Esophagus mucosa (tissue), 1 donor: Measurements from ENCODE around the gene ZNF26. TPM values are rescaled to one million over a fixed set of nuclear protein-coding genes. Genes with fewer than 3 reads are reported as not detected.
A peak's percentile ranks its signal among the peaks of the same experiment; 100 is the strongest.
"Not testable (repeated sequence)": the region's sequence is repeated elsewhere in the genome, so short reads cannot be mapped to it uniquely, and the experiment has no call there.

ENCODE experiments used
- ATAC-seq: fragments of 200-7000 bp; cut with Tn5 transposase; one replicate; pipeline ENCODE4 v1.9.1; 2020
- total RNA-seq: library from RNA; stranded (reverse); gene quantifications from one replicate; pipeline ENCODE4 v1.2.4, GENCODE V29; 2023
- donor health status: DM: yes; HTN: yes; CAD: no.

The ZNF26 gene
- total RNA-seq, 1 donor from 2014 or later = 4.7 TPM

- ATAC-seq = peak; percentile 84
These were observed 30.0 kb upstream of the ZNF26 start, which contains the start of gene ZNF605 for GRCh38 chr12:132956011-132956788. Gene ZNF605, minus strand, starts transcription at chr12:132956306. Its CDS starts 10,671 bp downstream, at chr12:132945635.

GRCh38 chr12:132961790-132962189 is 24.4 kb upstream of the ZNF26 start:
- not testable (repeated sequence) for ATAC-seq

DNA sequence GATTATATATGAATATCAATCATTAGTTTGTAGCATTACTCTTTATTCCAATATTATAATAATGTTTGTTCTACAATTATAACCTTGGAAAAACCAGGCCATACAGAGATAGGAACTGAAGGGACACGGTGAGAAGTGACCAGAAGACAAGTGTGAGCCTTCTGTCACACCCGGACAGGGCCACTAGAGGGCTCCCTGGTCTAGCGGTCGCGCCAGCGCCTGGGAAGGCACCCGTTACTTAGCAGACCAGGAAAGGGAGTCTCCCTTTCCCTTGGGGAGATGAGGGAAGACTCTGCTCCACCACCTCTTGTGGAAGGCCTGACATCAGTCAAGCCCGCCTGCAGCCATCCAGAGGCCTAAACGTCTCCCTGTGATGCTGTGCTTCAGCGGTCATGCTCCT is 22.2 kb upstream of the ZNF26 start:
- not testable (repeated sequence) for ATAC-seq

DNA sequence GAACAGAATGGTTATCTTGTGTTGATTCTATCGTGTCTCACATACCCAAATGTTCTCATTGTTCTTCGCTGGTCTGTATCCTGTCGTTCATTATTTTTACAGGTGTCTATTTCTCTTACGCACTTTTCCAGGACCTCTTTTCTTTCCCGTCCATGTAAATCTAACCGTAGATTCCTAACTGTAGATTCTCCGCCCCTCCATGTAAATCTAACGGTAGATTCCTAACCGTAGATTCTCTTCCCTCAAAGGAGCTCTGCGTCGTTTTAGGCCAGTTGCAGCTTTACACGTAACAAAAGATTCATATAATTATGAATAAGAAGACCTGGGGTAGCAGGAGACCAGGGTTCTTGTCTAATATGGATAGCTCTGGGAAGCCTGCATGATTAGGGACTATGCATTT is 20.4 kb upstream of the ZNF26 start:
- no peak for ATAC-seq

DNA sequence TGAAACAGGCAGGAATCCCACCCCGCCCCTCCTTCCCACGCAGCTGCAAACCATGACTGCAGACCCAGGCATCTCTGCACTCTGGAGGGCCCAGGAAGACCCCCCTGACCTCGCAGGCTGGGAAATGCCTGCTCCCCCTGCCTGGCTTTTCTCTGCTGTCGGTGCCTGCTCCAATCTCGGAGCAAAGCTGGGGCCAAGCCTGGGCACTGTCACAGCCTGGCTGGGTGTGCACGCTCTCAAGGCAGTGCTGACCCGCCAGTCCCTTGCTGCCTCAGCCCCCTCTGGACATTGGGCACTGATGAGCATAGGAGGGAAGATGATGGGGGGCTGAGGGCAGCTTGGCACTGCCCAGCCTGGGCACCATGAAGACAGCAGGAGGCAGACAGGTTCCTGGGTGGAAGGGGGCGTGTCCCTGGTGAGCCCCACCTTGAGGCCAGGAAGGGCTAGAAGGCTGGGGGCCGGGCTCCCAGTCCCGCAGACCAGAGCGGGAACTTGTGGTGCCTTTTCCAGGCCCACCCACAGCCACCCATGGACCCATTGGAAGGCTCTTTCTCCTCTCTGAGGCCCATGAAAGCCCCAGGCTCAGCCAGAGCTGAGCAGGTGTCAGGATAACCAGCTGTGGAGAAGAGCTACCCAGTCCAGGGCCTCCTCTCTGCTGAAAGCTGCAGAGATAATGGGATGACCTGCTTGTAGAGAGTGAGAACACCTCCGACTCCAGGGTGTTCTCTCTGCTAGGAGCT is 19.3 kb upstream of the ZNF26 start:
- no peak for ATAC-seq

DNA sequence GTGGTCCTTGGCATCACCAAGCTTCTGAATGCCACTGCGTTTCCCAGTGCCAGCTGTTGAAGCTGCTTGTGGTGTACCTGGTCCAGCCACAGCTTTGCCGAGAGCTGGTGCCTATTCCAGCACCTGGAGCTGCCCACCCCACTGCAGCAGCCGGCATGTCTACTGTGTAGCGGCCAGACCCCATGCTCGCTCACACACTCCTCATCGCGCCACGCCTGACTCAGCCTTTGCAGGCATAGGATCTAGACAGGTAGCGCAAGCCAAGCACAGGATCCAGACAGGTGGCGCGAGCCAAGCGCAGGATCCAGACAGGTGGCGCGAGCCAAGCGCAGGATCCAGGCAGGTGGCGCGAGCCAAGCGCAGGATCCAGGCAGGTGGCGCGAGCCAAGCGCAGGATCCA is 18.4 kb upstream of the ZNF26 start:
- ATAC-seq = no peak

- no peak for ATAC-seq
These were observed 13.8 kb upstream of the ZNF26 start for GRCh38 chr12:132972374-132972773.

GRCh38 chr12:132976870-132977269 is 9.3 kb upstream of the ZNF26 start:
- ATAC-seq = not testable (repeated sequence)

- peak; percentile 37 for ATAC-seq
These were observed 688 bp downstream of the ZNF26 start for GRCh38 chr12:132986885-132987225.

GRCh38 chr12:132998741-132999140 is 12.6 kb downstream of the ZNF26 start:
- no peak for ATAC-seq

GRCh38 chr12:133010657-133011297 is 24.6 kb downstream of the ZNF26 start:
- no peak for ATAC-seq

GRCh38 chr12:133023566-133023965 is 37.4 kb downstream of the ZNF26 start:
- no peak for ATAC-seq

DNA sequence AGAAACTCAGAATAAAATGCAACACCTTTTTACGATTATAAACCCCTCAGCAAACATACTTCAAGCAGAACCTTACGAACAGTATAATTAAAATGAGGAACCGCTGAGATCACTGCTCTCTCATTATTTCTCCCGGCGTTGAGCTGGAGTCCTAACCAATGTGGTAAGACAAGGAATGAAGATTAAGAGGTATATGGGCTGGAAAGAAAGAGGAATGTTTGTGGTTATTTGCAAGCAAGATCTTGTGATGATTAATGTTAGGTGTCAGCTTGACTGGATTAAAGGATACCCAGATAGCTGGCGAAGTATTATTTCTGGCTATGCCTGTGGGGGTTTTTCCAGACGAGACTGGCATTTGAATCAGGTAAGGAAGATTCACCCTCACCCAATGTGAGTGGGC is 40.8 kb downstream of the ZNF26 start:
- ATAC-seq = no peak

- peak; percentile 100 for ATAC-seq
These were observed 51.2 kb downstream of the ZNF26 start, which contains the start of gene ZNF84 for GRCh38 chr12:133037207-133038005. Gene ZNF84, plus strand, starts transcription at chr12:133037509. Its CDS starts 3,959 bp downstream, at chr12:133041468.

DNA sequence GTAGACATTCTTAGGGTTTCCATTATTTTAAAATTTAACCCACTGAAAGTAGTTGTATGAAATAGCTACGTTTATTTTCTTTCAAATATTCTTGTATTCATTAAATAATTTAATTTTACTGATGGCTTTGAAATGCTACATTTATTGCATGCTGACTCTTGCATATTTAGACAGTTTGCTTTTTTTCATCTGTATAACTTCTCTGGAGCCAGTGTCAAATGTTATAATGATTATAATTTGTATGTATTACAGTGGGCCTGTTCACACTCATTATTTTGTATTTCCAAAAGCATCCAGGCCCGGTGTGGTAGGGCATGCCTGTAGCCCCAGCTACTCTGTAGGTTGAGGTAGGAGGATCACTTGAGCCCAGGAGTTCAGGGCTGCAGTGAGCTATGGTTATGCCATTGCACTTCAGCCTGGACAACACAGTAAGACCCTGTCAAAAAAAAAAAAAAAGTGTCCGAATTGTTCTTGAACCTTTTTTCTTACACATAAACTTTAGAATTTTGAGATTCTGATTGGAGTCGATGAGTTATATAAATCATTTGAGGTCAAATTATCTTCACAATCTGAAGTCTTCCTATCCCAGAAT is 52.0 kb downstream of the ZNF26 start:
- no peak for ATAC-seq

- no peak for ATAC-seq
These were observed 60.5 kb downstream of the ZNF26 start for GRCh38 chr12:133046698-133047097.

DNA sequence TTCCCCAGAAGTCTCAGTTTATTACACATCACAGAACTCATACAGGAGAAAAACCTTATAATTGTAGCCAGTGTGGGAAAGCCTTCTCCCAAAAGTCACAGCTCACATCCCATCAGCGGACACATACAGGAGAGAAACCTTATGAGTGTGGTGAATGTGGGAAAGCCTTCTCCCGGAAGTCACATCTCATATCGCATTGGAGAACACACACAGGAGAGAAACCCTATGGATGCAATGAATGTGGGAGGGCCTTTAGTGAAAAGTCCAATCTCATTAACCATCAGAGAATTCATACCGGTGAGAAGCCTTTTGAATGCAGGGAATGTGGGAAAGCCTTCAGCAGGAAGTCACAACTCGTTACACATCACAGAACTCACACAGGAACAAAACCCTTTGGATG is 71.3 kb downstream of the ZNF26 start:
- ATAC-seq = no peak

DNA sequence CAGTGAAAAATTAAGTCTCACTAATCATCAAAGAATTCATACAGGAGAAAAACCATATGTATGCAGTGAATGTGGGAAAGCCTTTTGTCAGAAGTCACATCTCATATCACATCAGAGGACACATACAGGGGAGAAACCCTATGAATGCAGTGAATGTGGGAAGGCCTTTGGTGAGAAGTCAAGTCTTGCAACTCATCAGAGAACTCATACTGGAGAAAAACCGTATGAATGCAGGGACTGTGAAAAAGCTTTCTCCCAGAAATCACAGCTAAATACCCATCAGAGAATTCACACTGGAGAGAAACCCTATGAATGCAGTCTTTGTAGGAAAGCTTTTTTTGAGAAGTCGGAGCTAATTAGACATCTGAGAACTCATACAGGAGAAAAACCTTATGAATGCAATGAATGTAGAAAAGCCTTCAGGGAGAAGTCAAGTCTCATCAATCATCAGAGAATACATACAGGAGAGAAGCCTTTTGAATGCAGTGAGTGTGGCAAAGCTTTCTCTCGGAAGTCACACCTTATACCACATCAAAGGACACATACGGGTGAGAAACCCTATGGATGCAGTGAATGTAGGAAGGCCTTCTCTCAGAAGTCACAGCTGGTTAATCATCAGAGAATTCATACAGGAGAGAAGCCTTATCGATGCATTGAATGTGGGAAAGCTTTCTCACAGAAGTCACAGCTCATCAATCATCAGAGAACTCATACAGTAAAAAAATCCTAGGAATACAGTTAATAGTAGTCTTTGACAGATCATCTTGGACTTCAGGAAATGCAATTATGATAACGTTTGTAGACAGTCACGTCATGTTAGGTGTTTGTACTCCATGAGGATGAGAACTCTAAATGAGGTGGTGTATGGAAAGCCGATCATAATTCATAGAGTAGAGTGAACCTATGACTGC is 72.3 kb downstream of the ZNF26 start:
- ATAC-seq = no peak

DNA sequence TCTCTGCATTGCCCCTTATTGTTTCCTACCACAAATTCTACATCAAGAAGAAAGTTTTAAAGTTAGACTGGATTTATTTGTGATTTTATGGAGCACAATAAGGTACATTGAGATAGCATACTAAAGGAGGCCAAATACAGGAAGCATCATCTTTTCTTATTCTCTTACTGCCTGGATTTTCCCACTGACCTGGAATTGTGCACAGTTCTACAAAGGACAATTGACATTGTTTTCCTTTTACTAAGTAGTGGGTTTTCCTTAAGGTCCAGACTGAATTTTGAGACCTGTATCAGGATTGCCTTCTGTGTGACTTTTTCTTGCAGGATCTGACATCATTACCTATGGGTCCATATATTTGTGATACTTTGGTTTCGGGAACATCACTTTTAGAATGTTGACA is 75.8 kb downstream of the ZNF26 start:
- ATAC-seq = no peak

DNA sequence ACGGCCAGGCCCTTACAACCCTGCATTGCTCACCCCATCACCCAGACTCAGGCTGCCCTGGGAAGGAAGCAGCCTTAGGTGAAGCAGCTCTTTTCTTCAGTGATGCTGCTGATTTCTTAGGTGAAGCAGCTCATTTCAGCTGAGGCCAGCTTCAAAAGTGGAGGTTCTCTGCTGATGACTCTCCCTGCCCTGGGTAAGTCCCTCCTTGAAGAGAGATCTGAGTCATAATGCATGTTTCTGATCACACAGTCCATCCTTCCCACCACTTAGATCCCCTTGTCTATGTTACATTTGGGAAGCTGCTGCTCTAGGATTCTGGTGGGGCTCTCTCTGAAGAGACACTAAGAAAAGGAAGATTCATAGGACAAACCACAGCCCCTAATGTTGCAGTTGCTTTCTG is 77.4 kb downstream of the ZNF26 start:
- no peak for ATAC-seq

GRCh38 chr12:133073836-133074235 is 87.7 kb downstream of the ZNF26 start:
- no peak for ATAC-seq
